ENCODE data around the gene FRAS1. TPM values are rescaled to one million over a fixed set of nuclear protein-coding genes. Genes with fewer than 3 reads are reported as not detected.

FRAS1 gene
- total and polyA plus RNA-seq, 9 of the 15 experiments (the other 6 are each of a cell fraction or from before 2014, with no cell fraction given), result under 0.01 to 0.11 (median 0.04) TPM; not detected in 2

DNA sequence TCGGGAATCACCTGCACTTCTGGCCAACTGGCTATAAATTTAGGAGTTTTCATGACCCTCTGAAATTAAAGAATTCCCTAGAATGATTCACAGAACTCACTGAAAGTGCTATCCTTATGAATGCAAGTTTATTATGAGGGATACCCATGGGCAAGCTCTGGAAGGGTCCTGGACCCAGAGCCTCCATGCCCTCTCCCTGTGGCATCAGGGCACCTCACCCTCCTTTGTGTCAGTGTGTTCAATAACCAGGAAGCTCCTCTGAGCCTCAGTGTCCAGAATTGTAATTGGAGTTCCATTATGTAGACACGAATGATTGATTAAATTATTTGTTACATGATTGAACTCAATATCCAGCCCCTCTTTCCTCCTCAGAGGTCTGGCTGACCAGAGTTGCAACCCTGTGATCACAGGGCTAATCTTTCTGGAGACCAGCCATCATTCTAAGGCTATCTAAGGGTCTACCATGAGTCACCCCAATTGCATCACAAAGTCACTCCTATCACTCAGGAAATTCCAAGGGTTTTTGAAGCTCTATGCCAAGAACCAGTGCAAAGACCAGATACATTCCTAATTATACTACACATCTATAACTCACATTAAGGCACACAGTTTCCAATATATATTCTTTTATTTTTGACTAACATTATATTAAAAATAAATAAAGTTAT, 503.3 kb downstream of the FRAS1 start (continued):
- no peak for TF ChIP-seq UBTF (IDR thresholded peaks at IDR 0.05; ENCODE audit: borderline replicate concordance in 1 of 2, low read depth in 2 of 2, low read length in 2 of 2)
- TF ChIP-seq, protein P1, sequence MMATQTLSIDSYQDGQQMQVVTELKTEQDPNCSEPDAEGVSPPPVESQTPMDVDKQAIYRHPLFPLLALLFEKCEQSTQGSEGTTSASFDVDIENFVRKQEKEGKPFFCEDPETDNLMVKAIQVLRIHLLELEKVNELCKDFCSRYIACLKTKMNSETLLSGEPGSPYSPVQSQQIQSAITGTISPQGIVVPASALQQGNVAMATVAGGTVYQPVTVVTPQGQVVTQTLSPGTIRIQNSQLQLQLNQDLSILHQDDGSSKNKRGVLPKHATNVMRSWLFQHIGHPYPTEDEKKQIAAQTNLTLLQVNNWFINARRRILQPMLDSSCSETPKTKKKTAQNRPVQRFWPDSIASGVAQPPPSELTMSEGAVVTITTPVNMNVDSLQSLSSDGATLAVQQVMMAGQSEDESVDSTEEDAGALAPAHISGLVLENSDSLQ (IDR thresholded peaks at IDR 0.05), result peak; percentile 40; the same call in 1 of the 2 replicates
- peak; percentile 33; the same call in 1 of the 2 replicates for TF ChIP-seq TEAD4 (IDR thresholded peaks at IDR 0.05; ENCODE audit: low read length)
- TF ChIP-seq TEAD4 (CRISPR knock-in tag; IDR thresholded peaks at IDR 0.05; ENCODE audit: borderline replicate concordance), result no peak
- no peak for TF ChIP-seq ETS1 (conservative IDR thresholded peaks at IDR 0.05; ENCODE audit: control insufficient read depth, low read depth, low read length)
- no peak for TF ChIP-seq SMAD1 (IDR thresholded peaks at IDR 0.05; ENCODE audit: low read depth, low read length, partially characterized antibody)
- no peak for TF ChIP-seq XRCC4 (IDR thresholded peaks at IDR 0.05; ENCODE audit: extremely low read depth, insufficient read depth, insufficient read length)
- peak in 1 of 2 experiments; percentile 27; a peak in 1 of 4 replicates for TF ChIP-seq RCOR1 (IDR thresholded peaks at IDR 0.05; ENCODE audit: borderline replicate concordance in 1 of 2, low read depth in 2 of 2, low read length in 2 of 2)
- no peak for TF ChIP-seq ZNF311 (CRISPR knock-in tag; IDR thresholded peaks at IDR 0.05)
- TF ChIP-seq RBM17 (IDR thresholded peaks at IDR 0.05; ENCODE audit: borderline replicate concordance, low read depth, low read length), result no peak
- TF ChIP-seq, protein P2, sequence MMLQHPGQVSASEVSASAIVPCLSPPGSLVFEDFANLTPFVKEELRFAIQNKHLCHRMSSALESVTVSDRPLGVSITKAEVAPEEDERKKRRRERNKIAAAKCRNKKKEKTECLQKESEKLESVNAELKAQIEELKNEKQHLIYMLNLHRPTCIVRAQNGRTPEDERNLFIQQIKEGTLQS (IDR thresholded peaks at IDR 0.05), result peak; percentile 93
- TF ChIP-seq, protein P2 (CRISPR knock-in tag; conservative IDR thresholded peaks at IDR 0.05), result no peak
- no peak for TF ChIP-seq ZNF57 (CRISPR knock-in tag; IDR thresholded peaks at IDR 0.05)
- peak; percentile 69 for TF ChIP-seq CEBPB (tag; IDR thresholded peaks at IDR 0.05)
- TF ChIP-seq JUNB (CRISPR knock-in tag; conservative IDR thresholded peaks at IDR 0.05), result 0 out of 2 replicates have a peak, but pooled peaks have one; percentile 57
- TF ChIP-seq MAZ (CRISPR knock-in tag; conservative IDR thresholded peaks at IDR 0.05 in 1 of 2, IDR thresholded peaks at IDR 0.05 in 1 of 2), result no peak
- TF ChIP-seq ZNF707 (CRISPR knock-in tag; conservative IDR thresholded peaks at IDR 0.05), result no peak
- TF ChIP-seq FOSL1 (tag; conservative IDR thresholded peaks at IDR 0.05), result peak; percentile 93
- no peak for TF ChIP-seq ZNF354B (CRISPR knock-in tag; IDR thresholded peaks at IDR 0.05)
- peak; percentile 59; the same call in 1 of the 2 replicates for TF ChIP-seq ARID1B (IDR thresholded peaks at IDR 0.05)
- TF ChIP-seq TCF3 (CRISPR knock-in tag; IDR thresholded peaks at IDR 0.05), result no peak
- TF ChIP-seq JUND (IDR thresholded peaks at IDR 0.05; ENCODE audit: borderline replicate concordance, low read depth, low read length), result peak; percentile 95
- TF ChIP-seq JUND (tag; IDR thresholded peaks at IDR 0.05; ENCODE audit: borderline replicate concordance, low read depth, low read length), result peak; percentile 80; the same call in 2 of the 3 replicates
